GM23248 (cell line): ENCODE data around the gene NKAIN4. TPM values are rescaled to one million over a fixed set of nuclear protein-coding genes. Genes with fewer than 3 reads are reported as not detected.

ENCODE experiments used
- DNase-seq: peaks from one replicate; pipeline ENCODE4 v3.0.0-alpha.2; 2015
- H2AFZ ChIP-seq: fragments of 200-600 bp; sonication (generic); 2 replicates; pipeline ENCODE4 v1.6.1; 2016; ENCODE audit warnings: antibody characterized with exemption
- H3F3A ChIP-seq: fragments of 200-600 bp; sonication (generic); 2 replicates; pipeline ENCODE4 v1.6.1; 2016; ENCODE audit warnings: mild to moderate bottlenecking, antibody characterized with exemption, mixed run types; ENCODE audit not compliant: insufficient read depth
- H3K27ac ChIP-seq: fragments of 200-600 bp; sonication (generic); 2 replicates; pipeline ENCODE4 v1.5.1; 2016; ENCODE audit warnings: mild to moderate bottlenecking
- H3K27me3 ChIP-seq: fragments of 200-600 bp; sonication (generic); replicated peaks from 2 replicates; pipeline ENCODE4 v1.6.1; 2016; ENCODE audit warnings: mild to moderate bottlenecking; ENCODE audit not compliant: insufficient read depth
- H3K36me3 ChIP-seq: fragments of 200-600 bp; sonication (generic); 2 replicates; pipeline ENCODE4 v1.6.1; 2016; ENCODE audit warnings: low read depth, mild to moderate bottlenecking
- H3K4me1 ChIP-seq: fragments of 200-600 bp; sonication (generic); 2 replicates; pipeline ENCODE4 v1.6.1; 2016; ENCODE audit warnings: mild to moderate bottlenecking; ENCODE audit not compliant: insufficient read depth
- H3K4me2 ChIP-seq: fragments of 200-600 bp; sonication (generic); one replicate; pipeline ENCODE4 v1.6.1; 2016; ENCODE audit warnings: mild to moderate bottlenecking; ENCODE audit not compliant: unreplicated experiment
- H3K4me3 ChIP-seq: fragments of 200-600 bp; sonication (generic); 2 replicates; pipeline ENCODE4 v1.5.1; 2016; ENCODE audit warnings: mild to moderate bottlenecking
- H3K79me2 ChIP-seq: fragments of 200-600 bp; sonication (generic); 2 replicates; pipeline ENCODE4 v1.6.1; 2016; ENCODE audit warnings: mild to moderate bottlenecking; ENCODE audit not compliant: insufficient read depth
- H3K9ac ChIP-seq: fragments of 200-600 bp; sonication (generic); 2 replicates; pipeline ENCODE4 v1.6.1; 2016; ENCODE audit warnings: mild to moderate bottlenecking
- H3K9me2 ChIP-seq: fragments of 200-600 bp; sonication (generic); 2 replicates; pipeline ENCODE4 v1.6.1; 2016; ENCODE audit warnings: mixed run types, mild to moderate bottlenecking, moderate library complexity; ENCODE audit not compliant: insufficient read depth
- H3K9me3 ChIP-seq: fragments of 200-600 bp; sonication (generic); one replicate; pipeline ENCODE4 v1.6.1; 2017; ENCODE audit warnings: low read depth
- H4K20me1 ChIP-seq: fragments of 200-600 bp; sonication (generic); 2 replicates; pipeline ENCODE4 v1.6.0; 2016; ENCODE audit not compliant: insufficient read depth
- EZH2 ChIP-seq: fragments of 200-600 bp; sonication (generic); IDR thresholded peaks from 2 replicates; pipeline ENCODE4 v1.6.1; 2018; ENCODE audit warnings: antibody characterized with exemption, mild to moderate bottlenecking; ENCODE audit not compliant: insufficient read depth, poor library complexity, severe bottlenecking
- EZH2phosphoT487 ChIP-seq: fragments of 200-600 bp; sonication (generic); IDR thresholded peaks from 2 replicates; pipeline ENCODE4 v1.6.1; 2018; ENCODE audit warnings: antibody characterized with exemption, moderate library complexity, mild to moderate bottlenecking, low read depth; ENCODE audit not compliant: insufficient read depth
- WGBS, 2 experiments: methylation state at CpG; one replicate each; pipeline ENCODE4 v1.1.6; 2015 to 2017; ENCODE audit warnings: low lambda C conversion rate in 2 of 2, low coverage in 1 of 2; ENCODE audit errors: missing lambda C conversion rate in 2 of 2; 5-methylcytosine and 5-hydroxymethylcytosine counted together
- in situ Hi-C: fragments of 300-500 bp; cut with MboI; formaldehyde crosslinking; loops from 2 replicates; pipeline ENCODE4 v1.15.0; 2020
- polyA plus RNA-seq: library from polyadenylated mRNA; unstranded; fragments of >200 nt; fragmentation: Nextera tagmentation; extraction: Ambion mirVana; gene quantifications from 2 replicates; pipeline ENCODE4 v1.2.1, GENCODE V29; 2016
- total RNA-seq: library from RNA; depleted of rRNA; stranded (reverse); fragments of >200 nt; shearing (Covaris generic); gene quantifications from 2 replicates; pipeline ENCODE4 v1.2.3, GENCODE V29; 2014

NKAIN4 gene
- total and polyA plus RNA-seq, 2 experiments from 2014 or later = not detected

DNA sequence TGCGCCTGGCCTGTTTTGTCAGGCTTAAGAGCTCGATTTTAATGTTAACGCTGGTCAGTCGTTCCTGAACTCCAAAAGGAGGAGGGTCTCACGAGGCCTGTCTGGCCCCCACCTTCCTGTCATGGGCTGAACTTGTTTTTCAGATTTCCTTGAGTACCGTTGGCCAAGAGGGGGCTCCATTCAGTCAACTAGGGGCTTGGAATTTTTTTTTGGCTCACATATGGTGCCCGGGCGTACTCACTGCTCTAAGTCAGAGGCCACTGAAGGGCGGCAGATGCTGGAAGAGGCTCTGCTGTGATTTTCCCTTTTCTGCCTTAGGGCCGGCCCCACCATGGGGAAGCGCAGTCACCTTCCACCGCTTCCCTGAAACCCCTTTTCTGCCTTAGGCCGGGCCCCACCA is 25.5 kb downstream of the NKAIN4 start:
- H3K4me1 ChIP-seq = peaks cover 18% of the 10 kb centered on the region
- H3K27me3 ChIP-seq = no peaks in the 10 kb centered on the region
- no peak overlapping the region for H3K4me3 ChIP-seq
- 65 to 69% methylated on average over 13 of the region's 13 CpGs for WGBS, 2 experiments
- DNase-seq = no peak
- H3K27ac ChIP-seq = no peak overlapping the region
- H3K79me2 ChIP-seq = no peaks in the 10 kb centered on the region
- H3K9me2 ChIP-seq = no peaks in the 10 kb centered on the region
- in situ Hi-C loops = no loop called here
- TF ChIP-seq EZH2phosphoT487 = no peak
- no peaks in the 10 kb centered on the region for H3K36me3 ChIP-seq
- H2AFZ ChIP-seq = no peak overlapping the region
- peaks cover 17% of the 10 kb centered on the region for H3F3A ChIP-seq
- H4K20me1 ChIP-seq = no peaks in the 10 kb centered on the region
- H3K9me3 ChIP-seq = no peaks in the 10 kb centered on the region
- H3K4me2 ChIP-seq = no peak overlapping the region
- H3K9ac ChIP-seq = no peak overlapping the region

DNA sequence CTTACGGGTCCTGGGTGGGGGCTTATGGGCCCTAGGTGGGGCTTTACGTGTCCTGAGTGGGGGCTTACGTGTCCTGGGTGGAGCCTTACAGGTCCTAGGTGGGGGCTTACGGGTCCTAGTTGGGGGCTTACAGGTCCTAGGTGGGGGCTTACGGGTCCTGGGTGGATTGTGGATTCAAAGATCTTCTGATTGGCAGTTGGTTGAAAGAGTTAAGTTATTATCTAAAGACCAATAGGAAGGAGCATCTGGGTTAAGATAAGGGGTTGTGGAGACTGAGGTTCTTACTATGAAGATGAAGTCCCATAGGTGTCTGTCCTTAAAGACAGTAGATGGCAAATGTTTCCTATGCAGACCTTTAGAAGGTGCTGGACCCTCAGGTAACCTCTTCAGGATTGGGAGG is 27.0 kb downstream of the NKAIN4 start:
- Histone ChIP-seq H3K4me3 (no peak overlapping the region), H2AFZ (no peak overlapping the region), H3K27ac (no peak overlapping the region), H3K4me1 (peaks cover 8% of the 10 kb centered on the region), H3K79me2 (no peaks in the 10 kb centered on the region), H4K20me1 (no peaks in the 10 kb centered on the region), H3K9me2 (no peaks in the 10 kb centered on the region), H3K27me3 (no peaks in the 10 kb centered on the region; the same call in 1 of the 2 replicates), H3K36me3 (no peaks in the 10 kb centered on the region), H3F3A (peaks cover 8% of the 10 kb centered on the region), H3K9ac (no peak overlapping the region), H3K9me3 (no peaks in the 10 kb centered on the region), H3K4me2 (no peak overlapping the region)
- 72 to 79% methylated on average over 5 of the region's 5 CpGs for WGBS, 2 experiments
- no peak for DNase-seq
- in situ Hi-C loops = no loop called here
- no peak for TF ChIP-seq EZH2phosphoT487
- no peak for TF ChIP-seq EZH2

DNA sequence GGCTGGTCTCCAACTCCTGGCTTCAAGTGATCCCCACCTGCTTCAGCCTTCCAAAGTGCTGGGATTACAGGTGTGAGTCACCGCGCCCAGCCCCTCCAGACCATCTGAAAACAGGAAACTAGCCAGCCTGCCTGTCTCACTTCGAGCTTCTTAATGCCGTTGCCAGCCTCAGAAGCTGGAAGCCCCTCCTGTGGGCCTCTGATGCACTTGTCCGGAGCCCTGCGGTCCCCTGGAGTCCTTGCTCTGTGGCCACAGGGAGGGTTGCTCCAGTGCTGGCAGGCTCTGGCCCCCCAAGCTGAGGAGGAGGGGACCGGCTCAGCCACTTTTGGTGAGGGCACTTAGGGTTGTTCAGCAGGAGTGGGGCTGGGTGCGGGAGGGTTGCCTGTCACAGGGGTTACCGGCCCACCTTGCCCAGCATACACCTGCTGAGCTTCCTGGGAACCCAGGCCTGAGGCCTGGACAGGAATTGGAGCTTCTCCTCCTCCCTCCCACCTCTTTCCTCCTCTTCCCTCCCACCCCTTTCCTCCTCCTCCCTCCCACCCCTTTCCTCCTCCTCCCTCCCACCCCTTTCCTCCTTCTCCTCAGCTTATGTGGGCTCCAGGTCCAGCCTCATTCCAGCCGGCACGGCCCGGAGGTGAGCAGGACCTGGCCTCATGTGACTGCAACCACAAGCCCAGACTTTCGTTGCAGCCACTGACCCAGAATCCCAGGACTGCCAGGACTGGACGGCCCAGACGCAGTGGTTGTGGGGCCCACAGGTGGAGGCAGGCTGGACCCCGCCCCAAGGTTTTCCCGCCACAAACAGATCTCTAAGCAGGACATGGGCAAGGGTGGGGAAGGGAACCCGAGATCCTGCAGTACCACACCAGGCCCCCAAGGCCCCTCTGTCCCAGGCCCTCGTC is 28.0 kb downstream of the NKAIN4 start:
- no peaks in the 10 kb centered on the region for H3K9me3 ChIP-seq
- DNase-seq = no peak
- in situ Hi-C loops = no loop called here
- H3K79me2 ChIP-seq = no peaks in the 10 kb centered on the region
- H3K9ac ChIP-seq = no peak overlapping the region
- H3K27me3 ChIP-seq = peaks cover under 1% of the 10 kb centered on the region; the same call in 1 of the 2 replicates
- no peak overlapping the region for H3K27ac ChIP-seq
- TF ChIP-seq EZH2phosphoT487 (no peak), EZH2 (no peak)
- no peak overlapping the region for H3K4me3 ChIP-seq
- H3K9me2 ChIP-seq = no peaks in the 10 kb centered on the region
- WGBS, 2 experiments = 69 to 73% methylated on average over 17 to 18 of the region's 19 CpGs
- no peak overlapping the region for H3K4me2 ChIP-seq
- H4K20me1 ChIP-seq = no peaks in the 10 kb centered on the region
- no peaks in the 10 kb centered on the region for H3F3A ChIP-seq
- no peaks in the 10 kb centered on the region for H3K36me3 ChIP-seq
- H3K4me1 ChIP-seq = no peaks in the 10 kb centered on the region
- H2AFZ ChIP-seq = no peak overlapping the region

DNA sequence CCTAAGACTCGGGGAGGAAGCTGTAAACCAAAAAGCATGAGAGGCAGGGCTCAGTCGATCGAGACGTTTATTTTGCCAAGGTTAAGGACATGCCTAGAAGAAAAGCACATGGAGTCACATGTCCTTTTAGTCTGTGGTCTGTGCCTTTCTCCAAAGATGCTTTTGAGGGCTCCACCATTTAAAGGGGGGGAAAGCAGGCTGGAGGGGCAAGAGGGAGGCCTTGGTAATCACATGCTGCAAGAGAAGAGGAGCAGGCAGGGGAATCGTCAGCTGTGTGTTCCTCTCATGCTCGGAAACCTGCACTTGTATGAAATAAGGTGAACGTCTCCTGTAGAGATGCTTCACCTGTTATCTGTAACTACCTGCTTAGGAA is 29.2 kb downstream of the NKAIN4 start:
- Histone ChIP-seq H3K9me2 (no peaks in the 10 kb centered on the region), H3K4me1 (no peaks in the 10 kb centered on the region), H3K27me3 (peaks cover 9% of the 10 kb centered on the region; the same call in 1 of the 2 replicates), H3K9ac (no peak overlapping the region), H3K36me3 (no peaks in the 10 kb centered on the region), H2AFZ (no peak overlapping the region), H3K79me2 (no peaks in the 10 kb centered on the region), H3K4me2 (no peak overlapping the region), H4K20me1 (no peaks in the 10 kb centered on the region), H3K4me3 (no peak overlapping the region), H3F3A (no peaks in the 10 kb centered on the region), H3K27ac (no peak overlapping the region), H3K9me3 (no peaks in the 10 kb centered on the region)
- 33 to 36% methylated on average over 7 of the region's 7 CpGs for WGBS, 2 experiments
- no peak for TF ChIP-seq EZH2
- no peak for TF ChIP-seq EZH2phosphoT487
- in situ Hi-C loops = no loop called here
- DNase-seq = no peak
